A673 (cell line): ENCODE data around the gene RGS14.

Source experiments
- CTCF ChIP-seq: fragments of 300-800, 200-600 bp; sonication (generic); conservative IDR thresholded peaks from 2 replicates; pipeline ENCODE4 v1.5.1; 2017; ENCODE audit warnings: low read depth, mild to moderate bottlenecking, antibody characterized with exemption, low read length, moderate library complexity, mixed read lengths
- EZH2 ChIP-seq: fragments of 200-600 bp; sonication (generic); IDR thresholded peaks from 2 replicates; pipeline ENCODE4 v1.6.1; 2017; ENCODE audit warnings: borderline replicate concordance, low read depth, mild to moderate bottlenecking, mixed read lengths, antibody characterized with exemption, low read length; ENCODE audit not compliant: poor library complexity, severe bottlenecking

- TF ChIP-seq CTCF, result no peak
- no peak for TF ChIP-seq EZH2
Measured at GRCh38 chr5:177339107-177339638, 18.6 kb upstream of the RGS14 start.
